Activated T-helper 1 cell treated with Interleukin-2 at 50 U/mL for 16 hours (primary cell): Measurements from ENCODE around the gene SLC17A5.
"Not testable (repeated sequence)": the region's sequence is repeated elsewhere in the genome, so short reads cannot be mapped to it uniquely, and the experiment has no call there.

Experiments used
- DNase-seq: peaks from one replicate; pipeline ENCODE4 v3.0.0-alpha.2; 2020; ENCODE audit warnings: low read depth

The SLC17A5 gene, protein sequence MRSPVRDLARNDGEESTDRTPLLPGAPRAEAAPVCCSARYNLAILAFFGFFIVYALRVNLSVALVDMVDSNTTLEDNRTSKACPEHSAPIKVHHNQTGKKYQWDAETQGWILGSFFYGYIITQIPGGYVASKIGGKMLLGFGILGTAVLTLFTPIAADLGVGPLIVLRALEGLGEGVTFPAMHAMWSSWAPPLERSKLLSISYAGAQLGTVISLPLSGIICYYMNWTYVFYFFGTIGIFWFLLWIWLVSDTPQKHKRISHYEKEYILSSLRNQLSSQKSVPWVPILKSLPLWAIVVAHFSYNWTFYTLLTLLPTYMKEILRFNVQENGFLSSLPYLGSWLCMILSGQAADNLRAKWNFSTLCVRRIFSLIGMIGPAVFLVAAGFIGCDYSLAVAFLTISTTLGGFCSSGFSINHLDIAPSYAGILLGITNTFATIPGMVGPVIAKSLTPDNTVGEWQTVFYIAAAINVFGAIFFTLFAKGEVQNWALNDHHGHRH

DNA sequence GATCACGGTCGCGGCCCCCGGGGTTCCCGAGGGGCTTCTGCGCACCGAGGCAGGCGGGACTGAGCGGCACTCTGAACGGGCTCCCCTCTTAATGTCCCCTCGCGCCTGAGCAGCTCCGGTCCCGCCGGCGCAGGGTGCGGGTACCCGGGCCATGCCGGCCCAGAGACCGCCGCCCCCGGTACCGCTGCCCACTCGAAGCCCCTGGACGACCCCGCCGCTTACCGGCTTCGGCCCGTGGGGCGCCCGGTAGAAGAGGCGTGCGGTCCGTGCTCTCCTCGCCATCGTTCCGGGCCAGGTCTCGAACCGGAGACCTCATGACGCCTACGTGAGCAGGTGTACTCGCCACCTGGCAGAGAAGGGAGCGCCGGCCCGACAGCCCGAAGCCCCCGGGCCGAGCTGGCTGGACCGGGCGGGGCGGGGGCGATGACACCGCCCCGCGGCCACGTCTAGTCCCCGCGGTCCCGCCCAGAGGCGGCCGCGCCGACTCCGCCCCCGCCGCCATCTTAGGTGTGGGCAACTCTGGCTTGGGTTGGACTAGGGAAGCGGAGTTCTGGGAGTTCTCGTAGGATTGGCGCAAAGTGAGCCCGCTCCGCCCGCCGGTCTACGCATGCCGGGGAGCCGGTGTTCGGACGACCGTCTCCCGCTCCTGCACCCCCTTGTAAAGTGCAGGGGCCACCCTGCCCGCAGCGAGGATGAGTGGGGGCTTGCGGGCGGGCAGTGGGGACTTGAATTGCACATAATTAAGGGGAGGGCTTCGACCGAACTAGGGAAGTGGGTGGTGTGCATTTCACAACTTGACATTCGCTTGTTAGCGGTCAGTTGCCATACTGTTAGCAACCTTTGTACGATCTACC, at the start of gene SLC17A5:
Gene SLC17A5 (minus strand): TSS at position 422 of the 854 bp plus-strand sequence. CDS start 106 bp downstream, at position 316.
- peak; percentile 84 for DNase-seq

DNA sequence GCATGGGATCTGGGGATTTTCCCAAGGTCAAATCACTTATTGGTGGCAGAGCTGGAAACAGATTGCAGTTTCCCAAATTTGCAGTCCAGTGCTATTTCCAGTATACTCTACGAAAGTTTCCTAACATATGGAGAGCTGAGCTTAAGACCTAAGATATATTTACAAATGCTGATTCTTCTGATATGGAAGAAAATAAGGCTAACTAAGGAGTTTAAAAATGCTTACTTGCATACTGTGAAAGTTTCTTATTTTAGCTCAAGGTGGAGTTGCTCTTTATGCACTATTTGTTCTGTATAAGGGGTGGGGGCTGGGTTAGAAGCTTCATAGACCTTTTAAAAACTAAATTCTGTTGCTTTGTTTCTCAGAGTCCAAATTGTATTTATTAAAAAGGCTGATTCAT, 49.7 kb upstream of the SLC17A5 start:
- DNase-seq: no peak

DNA sequence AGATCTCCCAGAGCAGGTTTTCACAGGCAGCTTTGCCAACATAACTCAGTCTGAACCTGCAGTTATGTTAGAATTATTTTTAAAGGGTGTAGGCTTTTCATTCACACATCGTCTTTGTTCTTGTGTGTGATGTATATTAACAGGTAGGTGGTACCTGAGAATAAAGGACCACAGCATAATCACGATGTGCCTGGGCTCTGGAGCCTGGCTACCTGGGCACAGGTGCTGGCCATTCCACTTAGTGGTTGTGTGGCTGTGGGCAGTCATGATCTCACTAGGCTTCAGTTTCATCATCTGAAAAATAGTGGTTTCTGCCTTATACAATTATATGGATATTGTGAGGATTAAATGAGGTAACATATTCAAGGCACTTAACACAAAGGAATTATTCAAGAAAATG, 48.7 kb upstream of the SLC17A5 start:
- no peak for DNase-seq

DNA sequence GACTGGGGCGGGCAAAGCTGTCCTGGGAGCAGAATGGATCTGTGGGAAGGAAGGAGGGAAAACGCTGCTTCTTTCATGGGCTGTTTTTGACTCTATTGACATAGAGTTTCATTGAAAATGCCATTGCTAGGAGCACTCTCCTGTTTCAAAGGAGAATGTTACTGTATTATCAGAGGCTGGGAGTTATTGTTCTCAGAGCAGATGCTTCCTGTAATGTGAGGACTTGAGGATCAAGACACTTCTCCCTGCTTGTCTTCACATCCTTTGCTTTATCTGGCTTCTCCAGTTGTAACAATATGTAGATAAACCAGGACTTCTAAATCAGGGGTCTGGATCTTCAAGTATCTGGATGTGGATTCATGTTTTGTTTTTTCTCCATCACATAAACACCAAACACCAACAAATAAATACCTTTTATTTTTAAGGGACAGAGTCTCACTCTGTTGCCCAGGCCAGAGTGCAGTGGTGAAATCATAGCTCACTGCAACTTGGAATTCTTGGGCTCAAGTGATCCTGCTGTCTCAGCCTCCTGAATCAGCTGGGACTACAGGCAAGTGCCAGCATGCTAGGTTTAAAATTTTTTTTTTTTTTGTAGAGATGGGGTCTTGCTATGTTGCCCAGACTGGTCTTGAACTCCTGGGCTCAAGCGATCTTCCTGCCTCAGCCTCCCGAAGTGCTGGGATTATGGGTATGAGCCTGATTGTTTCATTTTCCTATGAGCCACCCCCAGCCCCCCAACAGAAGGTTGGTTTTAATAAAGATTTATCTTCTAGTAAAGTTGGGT, 46.1 kb upstream of the SLC17A5 start:
- DNase-seq: no peak

DNA sequence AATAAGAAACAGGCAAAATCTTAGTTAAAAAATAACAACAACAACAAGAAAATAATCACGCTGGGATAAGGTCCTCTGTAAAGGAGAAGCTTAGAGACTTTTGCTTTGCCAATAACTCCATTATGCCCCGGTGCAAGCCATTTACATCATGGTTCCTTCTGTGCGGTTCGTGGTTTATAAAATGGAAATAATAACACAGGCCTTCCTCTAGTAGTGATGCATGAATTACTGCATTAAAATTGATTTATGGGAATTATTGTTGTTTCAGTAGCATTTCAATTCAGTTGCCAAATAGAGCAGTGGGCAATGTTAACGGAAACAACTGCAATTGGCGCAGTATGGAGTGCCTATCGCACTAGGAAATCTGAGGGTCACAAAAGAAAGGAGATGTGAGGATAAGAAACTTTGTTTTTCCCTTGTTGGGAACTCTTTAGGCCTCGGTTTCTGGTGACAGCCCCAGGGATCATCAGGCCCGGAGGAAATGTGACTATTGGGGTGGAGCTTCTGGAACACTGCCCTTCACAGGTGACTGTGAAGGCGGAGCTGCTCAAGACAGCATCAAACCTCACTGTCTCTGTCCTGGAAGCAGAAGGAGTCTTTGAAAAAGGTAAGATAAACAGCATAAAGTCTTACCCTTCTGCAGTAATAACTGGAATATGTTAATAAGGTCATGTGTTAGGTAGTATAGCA, 43.3 kb upstream of the SLC17A5 start:
- DNase-seq: no peak

DNA sequence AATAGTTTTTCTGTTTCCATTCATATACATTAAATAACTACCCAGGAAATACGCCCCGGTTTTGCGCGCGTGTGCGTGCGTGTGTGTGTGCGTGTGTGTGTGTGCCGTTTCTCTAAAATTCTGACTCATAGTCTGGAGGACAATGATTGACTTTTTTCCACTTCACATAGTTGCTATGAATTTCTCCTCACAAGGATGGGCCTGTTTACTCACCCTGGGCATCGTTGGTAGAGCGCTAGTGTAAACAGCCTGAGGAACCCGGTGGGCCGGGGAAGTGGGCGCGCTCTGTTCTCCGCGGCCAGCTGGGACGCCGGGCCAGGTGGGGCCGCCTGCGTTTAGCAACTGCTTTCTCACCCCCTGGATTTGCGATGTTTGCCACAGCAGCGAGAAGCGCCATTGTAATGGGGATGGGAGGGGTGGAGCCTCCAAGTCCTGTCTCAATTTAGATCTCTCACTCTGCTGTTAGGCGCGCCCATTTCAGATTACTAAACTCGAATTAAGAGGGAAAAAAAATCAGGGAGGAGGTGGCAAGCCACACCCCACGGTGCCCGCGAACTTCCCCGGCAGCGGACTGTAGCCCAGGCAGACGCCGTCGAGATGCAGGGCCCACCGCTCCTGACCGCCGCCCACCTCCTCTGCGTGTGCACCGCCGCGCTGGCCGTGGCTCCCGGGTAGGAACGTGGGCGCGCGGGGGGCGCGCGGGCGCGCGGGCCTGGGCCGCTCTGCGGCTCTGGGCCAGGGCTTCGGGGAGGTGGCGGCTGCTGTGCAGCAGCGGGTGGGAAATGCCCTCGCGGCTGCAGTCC, 42.0 kb upstream of the SLC17A5 start, which contains the start of gene CD109:
Gene CD109 (plus strand): TSS at position 585 of the 803 bp plus-strand sequence. CDS start 13 bp downstream, at position 598.
- DNase-seq: peak; percentile 9

DNA sequence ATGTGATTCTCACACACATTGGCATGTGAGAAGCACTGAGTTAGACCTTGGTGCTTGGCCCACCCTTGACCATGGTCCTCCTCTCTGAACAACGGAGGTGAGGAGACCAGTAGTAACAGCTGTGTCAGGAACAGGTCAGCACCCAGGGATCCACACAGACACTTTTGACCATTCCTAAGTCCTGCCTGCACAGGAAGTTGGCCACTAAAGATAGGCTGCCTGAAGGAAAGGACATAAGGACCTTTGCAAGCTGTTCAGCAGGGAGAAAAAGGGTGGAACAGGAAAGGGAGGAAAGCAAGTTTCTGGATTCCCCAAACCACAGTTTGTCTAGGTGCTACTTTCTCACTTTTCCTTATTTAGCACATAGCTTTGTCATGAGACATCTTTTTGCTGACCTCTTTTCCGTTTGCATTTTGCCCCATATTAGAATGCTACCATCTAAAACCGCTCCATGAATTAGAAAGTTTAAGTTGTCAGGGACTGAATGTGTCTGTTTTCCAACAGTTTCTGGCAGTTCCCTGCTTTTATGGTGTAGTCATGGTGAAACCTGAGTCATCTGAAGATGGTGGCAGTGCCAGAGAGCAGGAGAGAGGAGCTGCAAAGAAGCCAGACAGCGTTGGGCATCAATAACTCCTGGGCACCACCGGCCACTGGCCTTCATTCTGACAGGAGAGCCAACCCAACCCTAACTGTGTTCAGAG, 41.1 kb upstream of the SLC17A5 start:
- DNase-seq: no peak

DNA sequence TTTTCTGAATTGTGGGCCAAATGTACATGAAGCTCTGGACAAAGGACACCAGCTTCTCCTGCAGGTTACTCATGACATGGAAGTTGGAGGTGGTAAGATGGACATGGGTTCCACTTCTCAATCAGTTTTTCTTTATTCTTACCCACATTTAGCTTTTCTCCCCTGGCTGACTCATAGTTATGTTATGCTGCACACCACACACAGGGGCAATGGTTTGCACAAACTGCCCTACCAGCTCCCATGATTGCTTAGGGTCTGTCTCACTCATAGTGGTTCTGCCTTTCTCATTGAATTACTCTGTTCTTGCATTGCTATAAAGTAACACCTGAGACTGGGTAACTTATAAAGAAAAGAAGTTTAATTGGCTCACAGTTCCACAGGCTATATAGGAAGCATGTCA, 37.7 kb upstream of the SLC17A5 start:
- DNase-seq: no peak

DNA sequence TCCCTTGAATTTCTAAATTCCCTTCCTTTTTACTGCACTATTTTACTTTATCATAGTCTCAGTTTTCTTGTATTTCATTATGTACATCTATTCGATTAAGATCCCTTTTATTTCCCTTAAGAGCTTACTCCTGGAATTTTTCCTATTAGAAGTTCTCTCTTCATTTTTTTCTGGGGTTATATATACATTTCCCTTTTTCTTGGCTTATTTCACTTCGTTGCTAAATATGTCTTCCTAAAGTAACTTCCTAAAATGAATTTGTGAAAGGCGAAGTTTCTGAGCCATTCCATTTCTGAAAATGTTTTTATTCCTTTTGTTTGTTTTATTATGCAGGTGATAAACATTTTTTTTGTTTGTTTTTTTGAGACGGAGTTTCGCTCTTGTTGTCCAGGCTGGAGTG, 36.3 kb upstream of the SLC17A5 start:
- no peak for DNase-seq

DNA sequence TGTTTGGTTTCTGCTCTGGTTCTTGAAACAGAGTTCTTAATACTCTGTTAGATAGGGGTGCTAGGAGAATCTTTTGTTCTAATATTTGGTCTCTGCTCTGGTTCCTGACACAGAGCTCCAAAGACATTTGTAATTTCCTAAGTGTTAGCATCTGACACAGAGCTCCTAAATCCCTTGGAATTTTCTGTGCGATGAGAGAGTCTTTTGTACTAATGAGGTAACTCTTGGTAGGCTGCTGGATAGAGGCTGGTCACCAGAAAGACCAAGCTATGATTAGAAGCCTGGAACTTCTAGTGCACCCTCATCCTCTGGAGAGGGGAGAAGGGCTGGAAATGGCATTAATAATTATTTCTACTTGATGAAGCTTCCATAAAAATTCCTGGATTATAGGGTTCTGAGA, 34.6 kb upstream of the SLC17A5 start:
- no peak for DNase-seq

DNA sequence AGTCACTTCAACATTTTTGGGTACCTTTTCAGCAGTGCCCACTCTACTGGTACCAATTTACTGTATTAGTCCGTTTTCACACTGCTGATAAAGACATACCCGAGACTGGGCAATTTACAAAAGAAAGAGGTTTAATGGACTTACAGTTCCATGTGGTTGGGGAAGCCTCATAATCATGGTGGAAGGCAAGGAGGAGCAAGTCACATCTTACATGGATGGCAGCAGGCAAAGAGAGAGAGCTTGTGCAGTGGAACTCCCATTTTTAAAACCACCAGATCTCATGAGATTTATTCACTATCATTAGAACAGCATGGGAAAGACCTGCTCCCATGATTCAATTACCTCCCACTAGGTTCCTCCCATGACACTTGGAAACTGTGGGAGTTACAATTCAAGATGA, 29.8 kb upstream of the SLC17A5 start:
- not testable (repeated sequence) for DNase-seq

DNA sequence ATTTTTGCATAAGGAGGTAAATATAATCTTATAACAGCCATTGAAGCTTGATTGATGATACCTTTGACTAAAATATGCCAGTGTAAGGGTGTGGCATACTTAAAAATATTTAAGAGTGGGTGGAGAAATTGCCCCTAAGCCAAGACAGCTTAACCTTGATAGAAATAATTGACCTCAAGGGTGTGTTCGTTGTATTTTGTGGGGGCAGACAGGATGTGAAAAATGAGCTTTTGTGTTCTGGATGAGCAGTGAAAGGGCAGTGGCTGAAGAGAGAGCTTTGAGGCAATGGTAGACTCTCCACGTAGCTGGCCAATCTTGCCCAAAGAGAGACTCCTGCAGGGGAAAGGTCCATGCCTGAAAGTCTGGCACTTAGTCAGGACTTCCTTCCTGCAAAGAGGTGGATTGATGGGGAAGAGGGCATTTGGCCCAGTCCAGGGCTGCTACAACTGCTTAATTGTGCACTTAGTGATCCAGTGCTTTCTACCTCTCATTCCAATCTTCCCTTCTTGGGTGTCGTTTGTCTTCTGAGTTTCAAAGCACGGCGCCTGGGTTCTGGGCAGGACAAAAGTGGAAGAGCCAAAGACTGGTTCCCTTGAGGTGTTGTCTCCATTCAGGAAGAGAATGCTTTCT, 26.6 kb upstream of the SLC17A5 start:
- no peak for DNase-seq

DNA sequence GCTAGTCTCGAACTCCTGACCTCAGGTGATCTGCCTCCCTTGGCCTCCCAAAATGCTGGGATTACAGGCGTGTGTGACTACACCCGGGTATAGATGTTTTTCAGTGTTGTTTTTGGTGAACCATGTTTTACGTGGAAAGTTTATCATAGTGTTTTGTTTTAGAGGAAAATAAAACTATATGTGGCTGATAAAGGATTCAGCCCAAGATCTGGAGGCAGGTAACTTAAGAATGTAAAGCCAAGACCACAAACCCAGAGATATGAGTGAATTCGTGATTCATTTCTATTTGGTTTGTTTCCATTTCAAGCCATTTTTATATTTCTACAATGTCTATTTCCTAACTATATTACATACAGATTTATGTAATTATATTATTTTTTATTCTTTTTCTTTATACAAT, 26.1 kb upstream of the SLC17A5 start:
- not testable (repeated sequence) for DNase-seq

DNA sequence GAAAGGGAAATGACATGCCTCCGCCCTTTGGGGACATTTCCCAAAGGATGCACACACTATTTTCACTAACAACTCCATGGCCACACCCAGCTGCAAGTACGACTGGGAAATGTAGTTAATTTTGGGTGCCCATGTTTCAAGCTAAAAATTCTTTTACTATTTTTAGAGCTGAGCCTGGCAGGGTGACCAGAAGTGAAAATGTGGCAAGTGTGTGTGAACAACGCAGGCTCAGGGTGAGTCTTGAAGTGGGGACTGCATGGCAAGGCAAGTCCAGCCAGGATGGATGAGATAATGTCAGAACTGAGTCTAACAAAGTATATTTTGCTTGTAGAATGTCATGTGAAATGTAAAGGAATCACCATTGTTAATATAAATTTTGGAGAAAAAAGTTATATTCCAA, 25.2 kb upstream of the SLC17A5 start:
- DNase-seq: no peak

DNA sequence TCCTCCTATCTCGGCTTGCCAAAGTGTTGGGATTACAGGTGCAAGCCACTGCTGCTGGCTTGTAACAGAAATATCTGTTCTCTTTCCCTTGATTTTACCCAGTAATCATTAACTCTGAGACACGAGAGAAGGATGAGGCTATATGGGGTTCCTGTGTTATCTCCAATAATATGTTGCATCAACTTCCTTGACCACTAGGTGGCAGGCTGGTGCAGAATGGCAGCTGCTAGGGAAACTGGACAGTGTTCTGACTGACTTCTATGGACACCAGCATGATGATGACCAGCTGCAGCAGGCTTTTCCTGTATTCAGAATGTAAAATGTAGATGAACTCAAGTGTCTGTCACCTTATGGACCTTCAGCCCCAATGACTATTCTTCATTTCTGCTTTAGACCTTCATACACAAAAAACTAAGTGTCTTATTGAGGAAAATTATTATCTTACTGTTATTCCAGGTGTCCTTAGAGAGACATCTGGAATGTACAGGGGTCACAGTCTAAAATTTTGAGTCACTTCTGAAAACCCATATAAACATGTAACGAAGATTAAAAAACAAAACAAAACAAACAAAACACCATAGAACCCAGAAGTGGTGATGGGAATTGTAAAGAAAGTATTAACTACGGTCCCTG, 21.8 kb upstream of the SLC17A5 start:
- DNase-seq: peak; percentile 36

DNA sequence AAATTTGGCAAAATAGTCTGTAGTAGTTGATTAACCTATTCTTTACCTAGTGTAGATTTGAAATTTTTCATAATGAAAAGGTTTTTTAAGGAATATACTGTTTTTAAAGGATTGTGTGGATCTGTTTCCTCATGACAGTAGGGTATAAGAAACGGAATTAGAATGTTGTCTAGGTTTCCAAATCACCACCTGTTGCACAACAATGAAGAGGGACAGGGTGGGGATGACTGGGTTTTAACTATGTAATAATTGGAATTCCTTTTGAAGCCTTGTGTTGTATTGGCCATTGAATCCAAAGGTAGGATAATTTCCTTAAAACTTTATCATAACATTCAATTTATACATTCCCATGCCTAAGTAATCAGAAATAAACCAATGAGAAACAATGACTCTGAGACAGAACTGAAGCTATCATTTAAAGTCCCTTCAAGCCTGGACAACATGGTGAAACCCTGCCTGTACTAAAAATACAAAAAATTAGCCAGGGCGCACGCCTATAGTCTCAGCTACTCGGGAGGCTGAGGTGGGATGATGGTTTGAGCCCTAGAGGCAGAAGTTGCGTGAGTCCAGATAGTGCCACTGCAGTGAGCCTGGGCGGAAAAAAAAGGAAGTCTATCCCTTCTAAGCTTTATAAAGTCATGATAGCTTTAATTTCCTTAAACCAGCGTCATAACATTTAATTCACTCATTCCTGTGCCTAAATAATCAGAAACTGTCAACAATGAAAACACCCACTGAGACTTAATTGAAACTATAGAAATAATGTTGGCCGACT, 18.3 kb upstream of the SLC17A5 start:
- DNase-seq: no peak

DNA sequence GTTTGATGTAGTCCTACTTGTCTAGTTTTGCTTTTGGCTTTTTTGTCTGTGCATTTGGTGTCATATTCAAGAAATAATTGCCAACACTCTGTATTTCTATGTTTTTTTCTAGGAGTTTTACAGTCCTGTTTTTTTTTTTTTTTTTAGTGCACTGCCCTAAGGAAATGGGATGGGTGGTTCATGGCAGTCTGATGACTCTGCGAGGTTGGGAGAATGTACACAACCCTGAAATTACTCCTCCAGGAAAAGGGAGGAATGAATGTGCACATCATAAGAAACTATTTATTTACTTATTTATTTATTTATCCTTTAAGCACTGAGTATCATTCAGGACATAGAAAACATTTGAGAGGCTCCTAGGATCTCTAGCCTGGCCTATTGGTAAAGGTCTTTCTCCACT, 15.2 kb upstream of the SLC17A5 start:
- DNase-seq: no peak

DNA sequence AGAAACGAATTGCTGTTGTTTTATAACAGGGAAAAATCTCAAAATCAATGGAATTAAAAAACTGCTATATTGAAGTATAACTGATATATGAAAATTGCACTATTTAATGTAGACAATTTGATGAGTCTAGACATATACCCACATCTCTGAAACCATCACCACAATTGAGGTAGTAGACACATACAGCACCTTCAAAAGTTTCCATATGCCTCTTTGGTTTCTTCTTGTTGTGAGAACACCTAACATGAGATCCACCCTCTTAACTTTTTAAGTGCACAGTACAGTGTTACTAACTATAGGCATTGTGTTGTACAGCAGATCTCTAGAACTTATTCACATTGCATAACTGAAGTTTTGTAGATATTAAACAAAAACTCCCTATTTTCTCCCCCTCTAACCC, 14.0 kb upstream of the SLC17A5 start:
- no peak for DNase-seq
